Spleen (tissue), 7 donors: ENCODE measurements around the gene SLC44A1.

Source experiments
- CTCF ChIP-seq, 11 experiments: fragments of 200-600 bp in 7 of 11; fragments of 450-650 bp in 4 of 11; sonication (generic) in 4 of 11; IDR thresholded peaks in 8 of 11; conservative IDR thresholded peaks in 3 of 11; 1 replicate in 7 of 11; 2 replicates in 4 of 11; pipeline versions ENCODE4 v1.4.0 to v1.8.0; 2016 to 2021; ENCODE audit warnings: antibody characterized with exemption in 11 of 11, inconsistent platforms in 4 of 11, mild to moderate bottlenecking in 1 of 11
- POLR2A ChIP-seq, 3 donors: fragments of 450-650 bp; IDR thresholded peaks; one replicate each; pipeline ENCODE4 v1.5.1; 2017; ENCODE audit warnings: antibody characterized with exemption in 3 of 3, mild to moderate bottlenecking in 1 of 3
- POLR2AphosphoS5 ChIP-seq, 3 donors: sonication (generic); formaldehyde crosslinking; IDR thresholded peaks; one replicate each; pipeline ENCODE4 v1.5.1; 2017; ENCODE audit warnings: antibody characterized with exemption in 3 of 3
- donor health status: DM: no; HTN: no; CAD: no; lungs with moderate emphysema.
- donor health status: DM: no; HTN: no; CAD: no.
- donor health status: DM: no; HTN: no; CAD: no.

- TF ChIP-seq CTCF (IDR thresholded peaks at IDR 0.05 in 8 of 11, conservative IDR thresholded peaks at IDR 0.05 in 3 of 11) (no peak), POLR2AphosphoS5 (IDR thresholded peaks at IDR 0.05) (no peak), POLR2A (IDR thresholded peaks at IDR 0.05) (no peak)
Measured at GRCh38 chr9:105403552-105404248, 159.2 kb downstream of the SLC44A1 start.
